ENCODE results near the gene REV3L. TPM values are rescaled to one million over a fixed set of nuclear protein-coding genes. Genes with fewer than 3 reads are reported as not detected.

REV3L gene
- total and polyA plus RNA-seq, 9 of the 15 experiments (the other 6 are each of a cell fraction or from before 2014, with no cell fraction given) = 5.5 to 24.4 (median 14.4) TPM

DNA sequence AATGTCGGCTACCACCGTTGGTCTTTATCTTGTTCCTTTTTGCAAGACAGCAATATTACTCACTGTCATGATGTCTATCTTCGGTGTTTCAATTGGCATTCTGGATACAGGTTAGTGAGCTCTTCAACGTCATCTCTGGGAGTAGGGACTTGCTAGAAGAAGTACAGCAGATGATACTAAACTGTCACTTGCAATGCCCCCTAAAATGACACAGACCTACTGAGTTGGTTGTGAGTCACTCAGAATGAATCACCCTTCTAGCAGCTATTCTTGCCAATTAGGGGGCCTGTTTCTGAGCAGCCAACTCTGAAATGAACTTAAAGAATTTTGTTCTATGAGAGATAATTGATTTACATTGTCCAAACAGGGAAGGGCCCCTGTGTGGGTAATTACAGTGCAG, 219.2 kb downstream of the REV3L start (continued):
- TF ChIP-seq, protein P1, sequence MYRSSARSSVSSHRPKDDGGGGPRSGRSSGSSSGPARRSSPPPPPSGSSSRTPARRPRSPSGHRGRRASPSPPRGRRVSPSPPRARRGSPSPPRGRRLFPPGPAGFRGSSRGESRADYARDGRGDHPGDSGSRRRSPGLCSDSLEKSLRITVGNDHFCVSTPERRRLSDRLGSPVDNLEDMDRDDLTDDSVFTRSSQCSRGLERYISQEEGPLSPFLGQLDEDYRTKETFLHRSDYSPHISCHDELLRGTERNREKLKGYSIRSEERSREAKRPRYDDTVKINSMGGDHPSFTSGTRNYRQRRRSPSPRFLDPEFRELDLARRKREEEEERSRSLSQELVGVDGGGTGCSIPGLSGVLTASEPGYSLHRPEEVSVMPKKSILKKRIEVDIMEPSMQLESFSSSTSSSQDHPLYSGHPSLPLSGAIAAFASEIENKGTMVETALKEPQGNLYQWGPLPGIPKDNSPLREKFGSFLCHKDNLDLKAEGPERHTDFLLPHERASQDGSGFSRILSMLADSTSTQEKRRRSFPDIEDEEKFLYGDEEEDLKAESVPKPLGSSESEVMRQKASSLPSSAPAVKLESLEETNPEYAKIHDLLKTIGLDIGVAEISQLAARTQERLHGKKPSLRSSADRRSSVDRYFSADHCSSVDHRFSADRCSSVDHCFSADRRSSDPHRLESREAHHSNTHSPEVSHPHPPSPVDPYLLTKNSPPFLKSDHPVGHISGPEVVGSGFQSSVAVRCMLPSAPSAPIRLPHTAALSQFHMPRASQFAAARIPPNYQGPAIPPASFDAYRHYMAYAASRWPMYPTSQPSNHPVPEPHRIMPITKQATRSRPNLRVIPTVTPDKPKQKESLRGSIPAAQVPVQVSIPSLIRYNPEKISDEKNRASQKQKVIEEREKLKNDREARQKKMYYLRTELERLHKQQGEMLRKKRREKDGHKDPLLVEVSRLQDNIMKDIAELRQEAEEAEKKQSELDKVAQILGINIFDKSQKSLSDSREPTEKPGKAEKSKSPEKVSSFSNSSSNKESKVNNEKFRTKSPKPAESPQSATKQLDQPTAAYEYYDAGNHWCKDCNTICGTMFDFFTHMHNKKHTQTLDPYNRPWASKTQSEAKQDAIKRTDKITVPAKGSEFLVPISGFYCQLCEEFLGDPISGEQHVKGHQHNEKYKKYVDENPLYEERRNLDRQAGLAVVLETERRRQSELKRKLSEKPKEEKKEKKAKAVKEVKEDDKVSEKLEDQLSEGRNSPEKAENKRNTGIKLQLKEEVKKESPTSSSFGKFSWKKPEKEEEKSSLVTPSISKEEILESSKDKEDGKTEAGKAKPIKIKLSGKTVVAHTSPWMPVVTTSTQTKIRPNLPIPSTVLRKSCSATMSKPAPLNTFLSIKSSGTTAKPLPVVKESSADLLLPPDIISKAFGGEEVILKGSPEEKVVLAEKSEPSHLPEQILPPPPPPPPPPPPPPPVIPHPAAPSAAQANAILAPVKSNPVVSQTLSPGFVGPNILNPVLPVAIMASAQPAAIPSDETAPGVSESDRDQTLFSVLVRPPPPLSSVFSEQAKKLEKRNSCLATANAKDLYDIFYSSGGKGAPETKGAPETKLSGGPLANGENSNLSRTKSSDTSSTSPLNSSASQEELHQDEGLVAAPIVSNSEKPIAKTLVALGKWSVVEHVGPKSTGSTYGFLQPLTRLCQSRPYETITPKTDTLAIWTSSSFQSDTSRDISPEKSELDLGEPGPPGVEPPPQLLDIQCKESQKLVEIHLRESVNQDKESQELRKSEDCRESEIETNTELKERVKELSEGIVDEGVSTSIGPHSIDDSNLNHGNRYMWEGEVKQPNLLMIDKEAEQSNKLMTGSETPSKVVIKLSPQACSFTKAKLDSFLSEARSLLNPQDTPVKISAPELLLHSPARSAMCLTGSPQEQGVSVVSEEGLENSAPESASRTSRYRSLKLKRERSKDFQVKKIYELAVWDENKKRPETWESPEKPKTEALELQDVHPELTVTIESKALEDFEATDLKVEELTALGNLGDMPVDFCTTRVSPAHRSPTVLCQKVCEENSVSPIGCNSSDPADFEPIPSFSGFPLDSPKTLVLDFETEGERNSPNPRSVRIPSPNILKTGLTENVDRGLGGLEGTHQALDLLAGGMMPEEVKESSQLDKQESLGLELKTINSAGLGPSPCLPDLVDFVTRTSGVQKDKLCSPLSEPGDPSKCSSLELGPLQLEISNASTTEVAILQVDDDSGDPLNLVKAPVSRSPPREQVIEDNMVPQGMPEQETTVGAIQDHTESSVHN (IDR thresholded peaks at IDR 0.05; ENCODE audit: borderline replicate concordance in 1 of 2, low read depth in 1 of 2) = no peak
- 0 out of 2 replicates have a peak, but pooled peaks have one; percentile 19 for TF ChIP-seq SOX6 (IDR thresholded peaks at IDR 0.05)
- TF ChIP-seq CBFA2T3 (IDR thresholded peaks at IDR 0.05) = 0 out of 2 replicates have a peak, but pooled peaks have one; percentile 11
- TF ChIP-seq POLR2AphosphoS5 (IDR thresholded peaks at IDR 0.05; ENCODE audit: control insufficient read depth, insufficient read depth, low read depth, low read length) = no peak
- no peak for TF ChIP-seq EHMT2 (IDR thresholded peaks at IDR 0.05)
- 0 out of 2 replicates have a peak, but pooled peaks have one; percentile 13 for TF ChIP-seq TCF3 (CRISPR knock-in tag; IDR thresholded peaks at IDR 0.05)
- TF ChIP-seq JUND (IDR thresholded peaks at IDR 0.05; ENCODE audit: borderline replicate concordance, low read depth, low read length) = peak; percentile 94
- peak; percentile 87; the same call in 2 of the 3 replicates for TF ChIP-seq JUND (tag; IDR thresholded peaks at IDR 0.05; ENCODE audit: borderline replicate concordance, low read depth, low read length)
- TF ChIP-seq MEIS2 (IDR thresholded peaks at IDR 0.05; ENCODE audit: partially characterized antibody) = peak; percentile 56
- peak; percentile 84 for TF ChIP-seq DPF2 (IDR thresholded peaks at IDR 0.05)
